Stimulated activated CD4-positive, alpha-beta T cell treated with anti-CD3 and anti-CD28 coated beads, Interleukin-4, amount 100 ng/mL, for 24 hours (primary cell): ENCODE results near the gene STMN3.

Source experiments
- DNase-seq: peaks from one replicate; pipeline ENCODE4 v3.0.0-alpha.2; 2020

STMN3 gene

GRCh38 chr20:63691711-63692435 is 38.6 kb upstream of the STMN3 start:
- DNase-seq = no peak

- DNase-seq = no peak
Measured at GRCh38 chr20:63690898-63691710, 37.9 kb upstream of the STMN3 start.

GRCh38 chr20:63690003-63690897 is 37.0 kb upstream of the STMN3 start:
- no peak for DNase-seq

GRCh38 chr20:63689046-63690002 is 36.1 kb upstream of the STMN3 start:
- no peak for DNase-seq

- no peak for DNase-seq
Measured at GRCh38 chr20:63688228-63689045, 35.2 kb upstream of the STMN3 start.

GRCh38 chr20:63687419-63688178 is 34.4 kb upstream of the STMN3 start:
- DNase-seq = no peak

- peak; percentile 65 for DNase-seq
Measured at GRCh38 chr20:63686492-63687321, 33.5 kb upstream of the STMN3 start.

GRCh38 chr20:63686094-63686491 is 32.9 kb upstream of the STMN3 start:
- no peak for DNase-seq

GRCh38 chr20:63685269-63686026 is 32.2 kb upstream of the STMN3 start:
- DNase-seq = no peak

GRCh38 chr20:63682384-63683139 is 29.3 kb upstream of the STMN3 start:
- no peak for DNase-seq

GRCh38 chr20:63681609-63682142 is 28.5 kb upstream of the STMN3 start:
- DNase-seq = no peak

- no peak for DNase-seq
Measured at GRCh38 chr20:63680857-63681608, 27.8 kb upstream of the STMN3 start.

- no peak for DNase-seq
Measured at GRCh38 chr20:63680427-63680826, 27.2 kb upstream of the STMN3 start.

- no peak for DNase-seq
Measured at GRCh38 chr20:63679799-63680305, 26.6 kb upstream of the STMN3 start.

- DNase-seq = no peak
Measured at GRCh38 chr20:63678667-63679465, 25.6 kb upstream of the STMN3 start.

- no peak for DNase-seq
Measured at GRCh38 chr20:63678071-63678470, 24.8 kb upstream of the STMN3 start.
